ENCODE measurements around the gene KIAA2012. TPM values are rescaled to one million over a fixed set of nuclear protein-coding genes. Genes with fewer than 3 reads are reported as not detected.

KIAA2012 gene
- total RNA-seq, 1 donor, result not detected

DNA sequence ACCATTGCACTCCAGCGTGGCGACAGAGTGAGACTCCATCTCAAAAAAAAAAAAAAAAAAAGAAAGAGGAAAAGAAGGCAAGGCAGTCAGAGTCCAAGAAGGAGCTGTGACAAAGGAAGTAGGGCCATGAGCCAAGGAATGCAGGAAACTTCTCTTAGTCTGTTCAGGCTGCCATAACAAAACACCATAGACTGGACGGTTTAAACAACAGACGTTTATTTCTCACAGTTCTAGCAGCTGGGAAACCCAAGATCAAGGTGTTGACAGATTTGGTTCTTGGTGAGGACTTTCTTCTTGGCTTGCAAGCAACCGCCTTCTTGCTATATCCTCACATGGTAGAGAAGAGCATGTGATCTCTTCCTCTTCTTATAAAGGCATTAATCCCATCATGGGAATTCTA, 178.4 kb downstream of the KIAA2012 start:
- H3K9me3 ChIP-seq (ENCODE audit: low read depth, low read length), result no peaks in the 10 kb centered on the region
- H3K4me3 ChIP-seq (ENCODE audit: low read length), result no peak overlapping the region
- no peaks in the 10 kb centered on the region for H3K4me1 ChIP-seq (ENCODE audit: insufficient read depth, low read length)
- no peaks in the 10 kb centered on the region for H3K27me3 ChIP-seq (ENCODE audit: insufficient read depth, low read length)

Other genes starting within 250 kb of the KIAA2012 start
- 0.63 TPM for gene FZD7, start 39.4 kb upstream of the KIAA2012 start, total RNA-seq
- gene SUMO1, start 165.3 kb downstream of the KIAA2012 start, total RNA-seq, result 100 TPM
- gene NOP58, start 192.5 kb downstream of the KIAA2012 start, total RNA-seq, result 336 TPM

Measured in mononuclear cell (primary cell).